Epithelial cell of proximal tubule (primary cell): ENCODE data around the gene GLIS2. TPM values are rescaled to one million over a fixed set of nuclear protein-coding genes. Genes with fewer than 3 reads are reported as not detected.
A peak's percentile ranks its signal among the peaks of the same experiment; 100 is the strongest.

Source experiments
- DNase-seq: peaks from one replicate; pipeline ENCODE4 v3.0.0-alpha.2; 2011; ENCODE audit warnings: low read depth
- H3K4me3 ChIP-seq: 2 replicates; pipeline ENCODE4 v1.5.1; 2011; ENCODE audit warnings: low read depth, mild to moderate bottlenecking, low read length
- CTCF ChIP-seq: conservative IDR thresholded peaks from 2 replicates; pipeline ENCODE4 v1.5.1; 2012; ENCODE audit warnings: low read depth, mild to moderate bottlenecking, low read length
- total RNA-seq: library from RNA; depleted of rRNA; stranded (reverse); fragments of >200 nt; gene quantifications from 2 replicates; pipeline ENCODE4 v1.2.3, GENCODE V29; 2015

GLIS2 gene
- total RNA-seq, 1 donor from 2014 or later: 4.6 TPM

DNA sequence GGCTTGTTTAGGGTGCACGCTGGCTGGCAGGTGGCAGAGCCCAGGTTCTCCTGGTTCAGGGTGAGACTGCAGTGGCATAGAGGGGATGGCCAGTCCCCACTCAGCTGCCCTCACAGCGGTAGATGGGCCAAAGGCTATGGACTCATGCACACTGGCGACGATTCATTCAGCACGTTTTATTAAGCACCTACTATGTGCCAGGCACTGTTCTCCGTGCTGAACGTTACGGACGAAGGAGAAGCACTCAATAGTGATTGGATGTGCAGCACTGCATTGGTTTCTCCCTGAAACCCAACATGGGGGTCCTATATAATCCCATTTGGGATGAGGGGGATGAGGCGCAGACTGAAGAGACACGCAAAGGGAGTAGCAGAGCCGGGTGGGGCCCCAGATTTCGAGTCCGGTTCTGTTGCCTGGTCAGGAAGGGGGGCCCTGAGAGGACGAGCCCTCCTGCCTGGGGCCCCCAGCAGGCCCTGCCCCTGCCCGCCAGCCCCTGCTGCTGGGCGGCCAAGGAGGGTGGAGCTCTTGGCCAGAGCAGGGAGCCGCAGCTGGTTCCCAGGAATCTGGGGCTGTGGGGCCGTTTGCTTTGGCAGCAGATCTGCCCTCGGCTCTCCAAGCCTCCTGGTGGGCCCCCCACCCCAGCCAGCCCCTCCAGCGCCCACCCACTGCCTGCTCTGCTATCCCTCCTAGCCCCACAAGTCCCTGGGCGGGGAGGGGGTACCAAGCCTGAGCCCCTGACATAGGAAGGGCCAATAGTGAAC, 8.8 kb downstream of the GLIS2 start:
- H3K4me3 ChIP-seq: peak overlapping the region; percentile 2
- DNase-seq: no peak
- no peak for TF ChIP-seq CTCF

GRCh38 chr16:4325253-4325758, 9.4 kb downstream of the GLIS2 start:
- DNase-seq: no peak
- no peak overlapping the region for H3K4me3 ChIP-seq
- no peak for TF ChIP-seq CTCF

GRCh38 chr16:4327386-4328045, 11.6 kb downstream of the GLIS2 start:
- DNase-seq: no peak
- H3K4me3 ChIP-seq: peak overlapping the region; percentile 58
- TF ChIP-seq CTCF: no peak

GRCh38 chr16:4328046-4328781, 12.3 kb downstream of the GLIS2 start:
- DNase-seq: no peak
- peak; percentile 60 for TF ChIP-seq CTCF
- H3K4me3 ChIP-seq: peak overlapping the region; percentile 58

- DNase-seq: no peak
- H3K4me3 ChIP-seq: no peak overlapping the region
- TF ChIP-seq CTCF: no peak
Observed at GRCh38 chr16:4328782-4329775, 13.2 kb downstream of the GLIS2 start.

DNA sequence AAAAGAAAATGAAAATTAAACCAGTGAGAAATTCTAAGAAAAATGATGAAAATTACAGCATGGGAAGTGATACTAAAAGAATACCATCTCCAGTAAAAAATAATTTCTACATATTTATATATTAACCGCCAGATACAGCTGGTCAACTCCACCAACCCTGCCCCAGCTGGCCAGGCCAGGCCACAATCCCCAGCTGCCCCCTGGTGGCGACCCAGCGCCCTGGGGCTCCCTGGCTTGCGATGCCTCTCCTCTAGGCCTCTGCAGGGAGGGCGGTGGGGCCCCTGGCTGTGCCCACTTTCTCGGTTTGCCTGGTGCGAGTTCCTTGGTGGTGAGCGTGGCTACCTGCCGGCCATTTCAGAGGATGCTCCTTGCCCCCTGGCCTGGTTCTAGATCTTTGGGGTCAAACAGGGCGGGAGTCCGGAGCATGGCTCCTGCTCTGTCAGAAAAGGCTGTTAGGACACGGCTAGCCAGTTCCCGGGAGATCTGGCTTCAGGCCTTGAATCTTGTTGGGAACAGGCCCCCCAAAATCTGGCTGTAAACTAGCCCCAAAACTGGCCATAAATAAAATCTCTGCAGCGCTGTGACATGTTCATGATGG, 14.5 kb downstream of the GLIS2 start:
- H3K4me3 ChIP-seq: no peak overlapping the region
- no peak for DNase-seq
- peak; percentile 98 for TF ChIP-seq CTCF
